CD4-positive, alpha-beta T cell treated with Interleukin-12 subunit alpha and Interleukin-12 subunit beta, for 1 hour (primary cell): ENCODE data around the gene DYNC1LI1.

Experiments
- DNase-seq: peaks from one replicate; pipeline ENCODE4 v3.0.0-alpha.2; 2020

The DYNC1LI1 gene

DNA sequence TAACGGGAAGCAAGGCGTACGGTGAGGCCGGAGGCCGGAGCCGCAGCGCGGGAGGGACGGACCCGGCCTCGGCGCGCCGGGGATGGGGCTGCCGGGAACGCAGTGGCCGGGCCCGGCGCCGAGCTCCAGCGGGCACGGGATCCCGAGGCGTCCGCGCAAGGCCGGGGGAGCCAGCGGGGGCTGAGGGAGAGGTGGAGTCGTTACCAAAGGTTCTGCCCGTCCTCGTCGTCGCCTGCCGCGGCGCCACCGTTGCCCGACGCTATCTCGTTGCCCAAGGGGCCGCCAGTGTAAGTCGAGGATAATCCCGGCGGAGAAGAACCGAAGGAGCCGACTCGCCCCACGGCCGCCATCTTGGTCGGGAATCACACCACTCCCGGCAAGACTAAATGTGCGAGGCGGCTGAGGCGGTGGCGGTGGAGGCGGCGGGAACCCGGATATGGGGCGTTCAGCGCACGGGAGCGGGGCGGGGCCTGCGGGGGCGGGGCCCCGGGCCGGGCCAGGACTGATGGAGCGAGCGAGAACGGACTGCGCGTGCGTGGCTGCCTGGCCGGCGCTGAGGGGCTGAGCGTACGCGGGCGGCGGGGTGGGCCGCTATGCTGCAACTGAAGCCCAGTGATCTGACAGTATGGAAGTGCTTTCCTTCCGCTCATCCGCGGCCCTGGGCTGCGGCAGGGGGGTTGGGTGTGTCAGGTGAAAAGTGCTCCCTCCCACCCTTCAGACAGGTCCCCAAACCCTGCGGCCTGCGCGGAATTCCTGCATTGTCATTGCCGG is at the start of gene DYNC1LI1:
Gene DYNC1LI1, minus strand, starts transcription at position 438 of the 771 bp plus-strand sequence. Its CDS starts 88 bp downstream, at position 350.
- peak; percentile 93 for DNase-seq

DNA sequence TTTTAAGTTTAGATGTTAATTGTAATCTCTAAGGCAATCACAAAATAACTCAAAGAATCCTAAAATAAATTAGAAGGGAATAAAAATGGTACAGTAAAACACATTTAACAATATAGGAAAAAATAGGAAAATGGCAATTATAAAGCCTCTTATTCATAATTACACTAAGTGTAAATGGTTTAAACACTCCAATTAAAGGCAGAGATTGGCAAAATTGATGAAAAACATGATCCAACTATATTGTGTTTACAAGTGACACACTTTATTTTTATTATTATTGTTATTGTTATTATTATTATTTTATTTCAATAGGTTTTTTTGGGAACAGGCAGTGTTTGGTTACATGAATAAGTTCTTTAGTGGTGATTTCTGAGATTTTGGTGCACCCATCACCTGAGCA is 48.7 kb upstream of the DYNC1LI1 start:
- DNase-seq = no peak

DNA sequence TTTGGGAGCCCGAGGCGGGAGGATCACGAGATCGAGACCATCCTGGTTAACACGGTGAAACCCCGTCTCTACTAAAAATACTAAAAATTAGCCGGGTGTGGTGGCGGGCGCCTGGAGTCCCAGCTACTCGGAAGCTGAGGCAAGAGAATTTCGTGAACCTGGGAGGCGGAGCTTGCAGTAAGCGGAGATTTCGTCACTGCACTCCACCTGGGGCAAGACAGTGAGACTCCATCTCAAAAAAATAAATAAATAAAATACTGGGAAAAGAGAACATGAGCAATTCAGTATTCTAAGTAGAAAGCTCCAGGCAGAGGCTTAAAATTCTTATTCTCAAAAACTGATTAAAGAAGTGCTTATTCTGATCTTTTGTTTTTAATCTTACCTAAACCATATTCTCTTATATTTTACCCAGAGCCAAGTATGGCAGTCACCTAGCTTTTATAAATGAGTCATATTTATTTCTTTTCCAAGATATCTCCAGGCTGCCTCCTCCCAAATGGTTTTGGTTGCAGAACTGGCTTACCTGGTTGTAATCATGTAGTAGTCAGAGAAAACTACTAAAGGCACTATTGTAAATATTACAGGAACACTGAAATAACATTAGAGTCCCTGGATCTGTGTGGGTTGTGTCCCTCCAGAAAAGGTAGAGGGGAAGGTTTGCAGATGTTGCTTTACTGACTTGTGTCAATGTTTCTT is 45.8 kb upstream of the DYNC1LI1 start:
- DNase-seq = no peak

DNA sequence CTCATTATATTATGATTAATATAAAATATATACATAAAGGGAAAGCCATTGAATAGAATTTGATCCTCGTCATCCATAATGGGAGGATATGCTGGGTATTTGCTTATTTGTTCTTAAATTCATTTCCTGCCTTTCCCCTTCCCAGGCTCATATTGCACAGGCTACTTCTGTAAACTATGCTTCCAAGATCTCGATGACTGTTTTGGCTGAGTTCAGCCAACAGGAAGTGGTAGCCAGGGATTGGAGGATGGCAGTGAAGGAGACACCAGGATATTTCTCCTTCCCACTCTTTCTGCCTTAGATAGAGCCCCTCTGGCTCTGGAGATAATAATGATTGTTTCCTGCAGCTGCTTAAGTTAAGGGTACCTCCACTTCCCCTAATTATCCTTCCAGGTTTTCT is 44.3 kb upstream of the DYNC1LI1 start:
- no peak for DNase-seq

DNA sequence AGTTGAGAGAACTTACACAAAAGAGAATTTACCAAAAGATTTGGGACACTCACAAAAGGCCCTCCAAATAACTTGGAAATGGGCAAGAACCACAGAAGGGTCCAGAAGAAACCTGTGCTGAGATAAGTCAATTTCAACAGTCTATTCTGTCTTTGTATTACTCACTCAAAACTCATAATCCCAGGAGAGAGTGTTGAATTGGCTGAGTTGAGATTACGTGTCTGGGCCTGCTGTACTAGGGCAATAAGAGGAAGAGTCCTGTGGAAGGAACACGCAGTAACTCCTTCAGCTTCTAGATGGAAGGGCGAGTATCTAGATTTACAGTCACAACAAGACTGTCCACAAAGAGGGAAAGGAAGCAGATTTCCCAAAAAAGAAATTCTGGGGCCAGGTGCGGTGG is 42.5 kb upstream of the DYNC1LI1 start:
- DNase-seq = no peak

DNA sequence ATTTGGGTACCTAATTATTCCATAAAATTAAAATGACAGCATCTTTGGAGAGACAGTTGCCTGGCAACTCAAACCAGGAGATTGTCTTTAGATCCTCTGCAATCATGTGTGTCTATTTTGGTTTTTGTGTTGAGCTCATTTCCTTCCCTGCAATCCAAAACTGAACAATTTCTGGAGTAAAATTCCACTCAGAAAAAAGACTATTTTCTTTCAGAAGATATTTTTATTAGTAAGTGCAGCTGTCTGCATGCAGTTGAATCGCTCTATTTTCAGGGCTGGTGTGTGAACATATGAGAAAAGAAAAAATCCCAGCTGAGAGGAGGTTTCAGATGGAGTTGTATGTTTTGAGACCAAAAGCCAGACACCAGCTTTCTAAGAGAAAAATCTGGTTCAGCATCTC is 41.9 kb upstream of the DYNC1LI1 start:
- no peak for DNase-seq

DNA sequence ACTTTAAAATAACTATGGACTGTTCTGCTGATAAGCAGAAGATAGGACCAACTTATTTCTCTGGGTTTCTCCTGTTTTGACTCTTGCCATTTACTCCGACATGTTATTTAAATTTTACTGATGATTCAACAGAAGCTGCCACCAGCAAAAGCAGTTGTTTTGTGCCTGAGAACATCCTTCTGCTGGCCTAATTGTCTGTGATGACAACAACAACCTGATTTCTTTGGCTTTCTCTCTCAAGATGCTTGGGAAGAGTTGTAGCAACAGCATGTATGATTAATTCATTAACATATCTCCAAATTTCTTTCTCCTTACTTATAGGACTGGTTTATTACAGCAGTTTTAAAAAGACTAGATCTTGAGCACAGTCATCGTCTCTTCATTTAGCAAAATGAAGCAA is 36.9 kb upstream of the DYNC1LI1 start:
- no peak for DNase-seq

DNA sequence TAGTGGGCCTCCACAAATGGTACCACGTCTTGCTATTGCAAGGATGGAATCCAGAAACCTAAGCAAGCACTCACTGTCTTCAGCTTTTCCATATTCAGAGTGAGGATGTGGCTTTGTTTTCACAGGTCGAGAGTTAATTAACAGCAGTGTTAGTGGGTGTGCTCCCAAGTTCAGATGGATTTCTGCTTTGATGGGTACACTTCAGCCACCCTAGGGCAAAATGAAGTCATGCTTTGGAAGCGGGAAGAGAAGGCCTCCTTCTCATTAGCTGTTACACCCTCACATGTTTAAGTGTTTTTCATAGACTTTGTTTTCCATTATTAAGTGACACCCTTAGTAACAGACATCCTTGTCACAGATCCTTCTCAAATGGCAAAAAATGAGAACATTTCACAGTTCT is 36.3 kb upstream of the DYNC1LI1 start:
- DNase-seq = no peak

DNA sequence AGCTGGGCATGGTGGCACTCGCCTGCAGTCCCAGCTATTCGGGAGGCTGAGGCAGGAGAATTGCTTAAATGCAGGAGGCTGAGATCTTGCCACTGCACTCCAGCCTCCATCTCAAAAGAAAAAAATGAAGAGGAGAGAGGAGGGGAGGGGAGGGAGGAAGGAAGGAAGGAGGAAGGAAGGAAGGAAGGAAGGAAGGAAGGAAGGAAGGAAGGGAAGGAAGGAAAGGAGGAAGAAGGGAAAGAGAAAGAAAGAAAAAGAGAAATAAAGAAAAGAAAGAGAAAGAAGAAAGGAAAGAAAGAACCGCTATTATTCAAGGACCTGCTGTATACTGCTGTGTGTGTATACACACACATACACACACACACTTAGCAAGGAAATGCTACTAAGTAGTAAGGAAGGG is 35.6 kb upstream of the DYNC1LI1 start:
- no peak for DNase-seq

DNA sequence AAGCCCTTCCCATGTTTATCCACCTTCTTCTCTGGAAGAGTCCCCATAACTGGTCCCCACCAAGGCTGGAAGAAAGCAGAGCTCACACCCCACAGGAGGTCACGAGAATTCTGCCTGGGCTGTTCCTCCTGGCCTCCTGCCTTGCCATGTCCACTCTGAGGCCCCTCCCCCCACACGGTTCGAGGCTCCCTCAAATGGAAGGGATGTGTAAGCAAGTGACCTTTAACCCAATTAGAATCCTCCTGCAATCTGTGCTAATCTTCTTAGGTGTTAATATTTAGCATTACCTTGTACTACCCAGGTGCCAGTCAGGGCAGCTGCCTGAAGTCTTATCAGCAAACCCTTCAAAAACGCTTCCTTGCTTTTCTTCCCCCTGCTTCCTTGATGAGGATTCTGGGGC is 32.4 kb upstream of the DYNC1LI1 start:
- DNase-seq = no peak

DNA sequence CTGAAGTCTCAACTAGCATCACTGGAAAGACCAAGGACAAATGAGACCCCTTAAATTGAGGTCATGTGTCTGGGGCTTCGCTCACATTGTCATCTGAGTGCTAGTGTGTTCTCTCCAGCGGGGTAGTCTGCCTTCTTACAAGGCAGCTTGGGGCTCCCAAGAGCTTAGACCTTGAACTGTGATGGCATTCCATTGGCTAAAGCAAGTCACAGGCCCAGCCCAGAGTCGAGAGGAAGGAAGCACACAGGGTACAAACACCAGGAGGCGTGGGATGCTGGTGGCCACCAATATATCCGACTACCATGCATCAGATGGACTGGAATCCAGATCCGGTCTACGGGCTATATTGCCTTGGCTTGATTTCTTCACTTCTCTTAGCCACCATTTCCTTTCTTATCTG is 31.5 kb upstream of the DYNC1LI1 start:
- DNase-seq = no peak

DNA sequence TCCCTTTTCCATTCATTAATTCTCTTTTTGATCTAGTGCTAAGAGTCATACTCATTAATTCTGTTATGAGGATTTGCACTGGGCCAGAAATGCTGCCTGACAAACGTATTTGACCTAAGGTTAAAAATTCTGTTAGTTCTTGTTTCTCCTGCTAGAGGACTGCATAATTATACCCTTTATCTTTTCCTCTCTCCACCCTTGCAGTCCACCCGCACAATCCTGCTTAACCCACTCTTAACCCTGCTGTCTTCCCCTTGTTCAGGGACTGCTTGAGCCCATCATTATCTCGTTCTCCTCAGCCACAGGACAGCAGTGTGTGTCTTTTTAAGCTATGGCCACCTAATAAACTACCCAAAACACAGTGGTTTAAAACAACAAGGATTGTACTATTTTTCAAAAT is 31.1 kb upstream of the DYNC1LI1 start:
- no peak for DNase-seq

DNA sequence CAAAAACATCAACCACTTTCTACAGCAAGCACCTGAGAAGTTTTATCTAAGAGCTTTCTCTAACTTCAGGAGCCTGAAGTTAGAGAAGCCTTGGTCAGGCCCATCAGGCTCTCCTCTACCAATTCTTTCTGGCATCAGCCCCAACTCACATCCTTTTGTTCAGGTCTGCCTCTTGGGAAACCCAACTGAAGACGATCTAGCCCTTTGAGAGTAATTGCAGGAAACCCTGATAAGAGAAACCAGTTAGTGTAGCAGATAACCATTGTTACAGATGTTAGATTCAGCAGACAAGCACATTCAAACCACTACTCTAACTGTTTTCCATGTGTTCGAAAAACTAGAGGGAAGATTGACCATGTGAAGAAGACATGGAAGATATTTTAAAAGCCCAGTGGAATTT is 27.0 kb upstream of the DYNC1LI1 start:
- DNase-seq = no peak

DNA sequence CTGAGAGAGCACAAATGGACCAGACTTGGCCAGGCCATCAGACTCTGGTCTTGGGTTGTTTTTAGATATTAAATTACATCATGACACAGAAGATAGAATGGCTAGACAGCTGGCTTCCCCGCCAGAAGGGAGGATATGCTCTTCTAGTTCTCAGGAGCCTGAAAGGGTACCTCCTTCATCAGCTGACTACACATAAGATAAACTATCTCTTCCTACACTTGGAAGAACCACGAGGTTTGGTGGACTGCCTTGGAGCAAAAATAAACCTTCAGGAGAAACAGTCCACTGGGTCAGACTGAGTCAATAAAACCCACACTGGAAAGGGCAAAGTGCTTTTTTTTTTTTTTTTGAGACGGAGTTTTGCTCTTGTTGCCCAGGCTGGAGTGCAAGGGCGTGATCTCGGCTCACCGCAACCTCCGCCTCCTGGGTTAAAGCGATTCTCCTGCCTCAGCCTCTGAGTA is 26.3 kb upstream of the DYNC1LI1 start:
- DNase-seq = no peak

DNA sequence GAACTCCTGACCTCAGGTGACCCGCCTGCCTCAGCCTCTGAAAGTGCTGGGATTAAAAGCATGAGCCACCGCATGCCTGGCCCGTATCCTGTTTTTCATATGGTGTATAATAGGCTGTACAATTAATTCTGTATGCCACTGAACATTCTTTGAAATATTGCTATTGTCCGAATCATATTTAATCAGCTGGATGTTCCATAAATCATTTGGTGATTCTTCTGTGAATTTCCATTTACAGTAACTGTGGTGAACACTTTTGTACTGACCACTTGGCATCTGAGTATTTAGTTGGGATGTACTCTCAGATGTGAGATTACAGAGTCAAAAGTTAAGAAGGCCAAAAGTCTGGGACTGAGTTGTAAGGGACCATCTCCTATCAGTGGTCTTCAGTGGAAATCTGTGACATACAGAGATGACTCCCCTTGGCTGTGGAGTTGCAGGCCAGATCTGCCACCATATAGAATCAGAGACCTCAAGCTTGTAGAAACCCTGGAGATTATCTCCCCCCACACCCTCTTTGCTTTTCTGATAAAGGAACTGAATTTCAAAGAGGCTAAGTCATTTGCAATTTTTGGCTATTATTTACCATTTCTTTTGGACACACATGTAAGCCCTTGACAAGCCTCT is 25.7 kb upstream of the DYNC1LI1 start:
- DNase-seq = no peak

DNA sequence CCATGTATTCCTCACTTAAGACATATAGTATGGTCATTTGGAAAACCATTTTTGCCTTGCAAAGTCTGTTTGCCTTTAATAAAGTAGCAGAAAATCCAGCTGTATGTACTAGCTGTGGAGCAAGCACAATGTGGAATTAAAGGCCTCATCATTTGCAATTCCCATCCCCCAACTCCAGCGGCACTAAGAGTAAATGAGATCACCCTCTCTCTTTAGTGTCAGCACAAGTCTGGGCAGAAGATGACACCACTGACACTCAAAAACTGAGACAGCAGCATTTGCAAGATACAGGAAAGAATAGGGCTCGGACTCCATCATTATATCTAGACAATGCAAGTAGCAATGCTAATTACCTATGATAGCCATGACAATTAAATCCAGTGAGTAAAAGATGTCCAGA is 24.7 kb upstream of the DYNC1LI1 start:
- no peak for DNase-seq

DNA sequence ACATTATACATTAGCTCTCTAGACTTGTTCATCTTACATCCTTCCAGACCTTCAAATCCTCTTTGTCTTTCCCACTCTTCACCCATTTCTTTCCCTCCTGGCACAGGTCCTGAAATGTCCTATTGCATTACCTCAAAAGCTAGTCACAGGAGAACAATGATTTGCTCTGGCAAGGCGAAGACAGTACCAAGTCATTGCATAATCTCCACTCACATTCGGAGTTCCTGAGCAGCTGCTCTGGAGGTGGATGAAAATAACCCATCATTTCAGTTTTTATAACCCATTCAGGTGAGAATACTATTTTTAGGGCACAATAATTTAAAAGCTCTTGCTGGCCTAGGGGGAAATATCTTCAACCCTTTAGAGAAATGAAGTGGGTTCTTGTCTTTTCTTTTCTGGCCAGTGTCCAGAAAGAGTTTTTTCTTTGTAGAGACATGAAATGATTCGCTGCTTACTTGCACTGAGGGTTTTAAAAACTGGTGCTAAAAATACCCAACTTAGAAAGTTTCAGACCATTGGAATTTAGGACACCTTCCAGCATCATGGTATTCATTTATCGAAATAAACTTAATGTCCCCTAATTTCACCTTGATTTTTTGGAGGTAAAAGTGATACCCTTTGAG is 23.4 kb upstream of the DYNC1LI1 start:
- DNase-seq = no peak

DNA sequence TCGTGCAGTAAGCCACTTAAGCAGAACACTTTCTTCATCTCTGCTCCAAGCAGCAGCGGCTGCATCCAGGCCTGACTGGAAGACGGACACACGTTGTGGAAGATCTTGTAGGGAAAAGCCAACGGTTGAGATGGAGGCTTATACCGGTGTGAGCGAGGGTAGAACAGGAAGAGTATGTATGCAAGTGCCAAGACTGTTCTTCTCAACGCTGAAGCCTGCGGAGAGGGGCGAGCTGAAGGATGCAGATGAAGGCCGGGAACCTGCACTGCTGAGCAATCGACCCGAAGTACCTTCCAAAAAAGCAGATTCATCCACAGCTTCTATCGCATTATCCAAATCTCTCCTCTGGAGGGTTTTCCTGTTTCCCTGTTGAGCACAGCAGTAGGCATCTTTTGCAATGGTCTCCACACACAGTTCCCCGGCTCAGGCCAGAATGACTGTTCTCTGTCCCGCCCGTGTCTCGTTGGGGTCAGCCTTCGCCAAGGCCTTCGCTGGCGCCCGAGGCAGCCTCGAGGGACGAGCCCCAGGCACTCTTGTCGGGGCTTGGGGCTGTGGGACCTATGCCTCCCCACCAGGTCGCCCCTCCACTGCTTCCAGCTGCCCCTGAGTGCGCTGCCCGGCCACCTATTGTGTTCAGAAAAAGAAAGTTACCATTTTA is 22.2 kb upstream of the DYNC1LI1 start:
- DNase-seq = no peak

DNA sequence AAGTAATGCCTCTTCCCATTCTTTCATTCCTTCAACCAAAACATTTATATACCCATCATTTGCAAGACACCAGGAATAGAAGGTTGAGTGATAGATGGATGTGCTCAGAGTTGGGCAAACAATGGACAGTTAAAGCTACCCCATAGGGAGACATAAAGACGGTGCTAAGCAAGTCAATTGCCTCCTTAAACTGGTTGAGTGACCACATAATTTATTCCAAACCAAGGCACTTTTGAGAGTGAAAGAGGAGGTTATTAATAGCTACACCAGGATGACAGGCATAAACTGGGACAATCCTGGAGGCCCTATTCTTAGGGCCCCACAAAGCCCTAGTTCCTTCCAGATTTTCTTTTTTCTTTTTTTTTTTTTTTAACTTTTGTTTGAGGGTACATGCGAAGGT is 21.4 kb upstream of the DYNC1LI1 start:
- no peak for DNase-seq

DNA sequence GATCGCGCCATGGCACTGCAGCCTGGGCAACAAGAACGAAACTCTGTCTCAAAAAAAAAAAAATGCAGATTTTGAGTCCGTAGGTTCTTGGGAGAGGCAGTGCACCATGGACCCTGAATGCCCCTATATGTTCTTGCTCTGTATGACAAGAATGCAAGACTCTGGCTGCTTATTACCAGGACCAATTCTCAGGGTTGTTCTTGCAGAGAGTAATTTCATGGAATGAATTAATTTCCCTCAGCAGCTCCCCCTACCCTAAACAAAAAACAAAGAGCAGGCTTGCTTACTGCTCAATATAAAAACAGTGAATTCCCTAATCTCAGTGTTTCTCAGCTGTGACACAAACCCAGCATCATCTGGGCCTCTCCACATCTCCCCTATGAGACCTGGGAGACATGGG is 20.5 kb upstream of the DYNC1LI1 start:
- no peak for DNase-seq

DNA sequence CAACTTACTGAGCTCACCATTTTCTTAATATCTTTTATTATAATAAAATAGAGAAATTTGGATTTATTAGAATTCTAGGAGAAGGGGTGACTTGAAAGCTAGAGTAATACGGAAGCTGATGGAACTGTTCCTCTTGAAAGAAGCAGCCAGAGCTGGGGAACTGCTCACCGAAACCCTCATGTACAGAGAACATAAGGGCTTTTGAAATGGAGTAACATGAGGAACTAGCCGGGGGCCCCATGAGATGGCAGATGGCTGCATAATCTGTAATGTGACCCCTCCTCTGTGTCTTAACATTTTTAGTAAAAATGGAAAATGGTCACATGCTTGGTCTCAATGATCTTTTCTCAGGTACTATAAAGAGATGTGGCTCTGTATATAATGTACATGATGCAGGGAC is 15.7 kb upstream of the DYNC1LI1 start:
- DNase-seq = no peak

DNA sequence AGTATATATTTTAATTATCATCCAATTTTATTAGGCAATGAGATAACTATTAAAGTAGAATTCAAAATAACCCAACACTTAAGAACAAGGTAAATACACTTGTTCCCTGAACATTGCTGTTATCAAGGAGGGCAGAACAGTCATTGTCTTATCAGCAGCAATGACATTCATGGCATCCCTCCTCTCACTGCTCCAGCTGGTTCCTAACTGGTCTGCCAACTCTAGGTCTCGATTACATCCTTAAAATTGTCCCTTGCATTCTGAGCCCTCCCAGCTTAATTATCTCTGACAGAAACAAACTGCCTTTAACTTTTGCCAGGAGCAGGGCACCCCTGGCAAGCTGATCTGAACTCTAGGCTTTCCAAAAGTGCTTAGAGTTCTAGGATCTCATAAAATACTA is 14.0 kb upstream of the DYNC1LI1 start:
- DNase-seq = no peak

DNA sequence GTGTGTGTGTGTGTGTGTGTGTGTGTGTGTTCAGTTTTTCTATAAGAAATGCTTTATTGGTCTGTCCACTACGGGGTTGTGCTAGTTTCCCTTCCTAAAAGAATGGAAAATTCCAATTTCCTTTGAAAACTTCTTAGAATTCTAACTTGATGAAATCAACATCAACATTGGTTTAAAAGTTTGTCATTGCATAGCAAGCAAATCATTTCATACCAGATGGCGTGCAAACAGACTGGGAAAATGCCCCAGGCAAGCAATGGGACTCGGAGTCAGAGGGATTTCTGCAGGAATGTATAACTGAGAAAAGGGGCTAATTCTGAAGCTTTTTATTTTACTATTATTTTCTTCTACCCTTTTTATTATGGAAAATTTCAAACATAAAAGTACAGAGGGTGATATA is 13.1 kb upstream of the DYNC1LI1 start:
- no peak for DNase-seq
